H1 (cell line): Measurements from ENCODE around the gene FBXO7. TPM values are rescaled to one million over a fixed set of nuclear protein-coding genes. Genes with fewer than 3 reads are reported as not detected.

Experiments used
- CTCF ChIA-PET: fragments of 300-600 bp; sonication (Branson Sonifier 250); formaldehyde crosslinking; loops from one replicate; lab custom pipeline; 2021; ENCODE audit not compliant: partially characterized antibody; lab: Charles Lee
- POLR2A ChIA-PET: fragments of 300-600 bp; sonication (Branson Sonifier 250); formaldehyde crosslinking; loops from one replicate; lab custom pipeline; 2021; ENCODE audit warnings: inconsistent platforms; ENCODE audit not compliant: partially characterized antibody; lab: Charles Lee
- DNase-seq, 2 experiments: peaks; one replicate each; pipeline versions ENCODE4 v3.0.0 to v3.0.0-alpha.2; 2010 to 2022; ENCODE audit warnings: low spot score in 2 of 2, low read depth in 1 of 2, mixed read lengths in 1 of 2
- FAIRE-seq: peaks from 2 replicates; lab custom pipeline; 2011; peaks lifted over from hg19 to GRCh38; lab: Jason Lieb, UNC
- H2AFZ ChIP-seq: 2 replicates; pipeline ENCODE4 v1.8.1; 2012; ENCODE audit warnings: low read length, inconsistent platforms
- H2AK5ac ChIP-seq: 2 replicates; pipeline ENCODE4 v1.6.1; 2013; ENCODE audit warnings: low read depth, low read length
- H2BK120ac ChIP-seq: replicated peaks from 2 replicates; pipeline ENCODE3; 2013; ENCODE audit warnings: low read depth, low read length, inconsistent platforms
- H2BK12ac ChIP-seq: 2 replicates; pipeline ENCODE4 v1.6.1; 2013; ENCODE audit warnings: low read depth, low read length
- H2BK15ac ChIP-seq: 2 replicates; pipeline ENCODE4 v1.6.1; 2013; ENCODE audit warnings: low read length
- H2BK20ac ChIP-seq: 2 replicates; pipeline ENCODE4 v1.6.1; 2013; ENCODE audit warnings: low read length
- H2BK5ac ChIP-seq: 2 replicates; pipeline ENCODE4 v1.6.1; 2013; ENCODE audit warnings: low read depth, low read length
- H3K14ac ChIP-seq: 2 replicates; pipeline ENCODE4 v1.6.1; 2013; ENCODE audit warnings: inconsistent platforms; ENCODE audit not compliant: insufficient read length
- H3K18ac ChIP-seq: 2 replicates; pipeline ENCODE4 v1.6.1; 2013; ENCODE audit warnings: low read length; ENCODE audit errors: extremely low read depth
- H3K23ac ChIP-seq: 2 replicates; pipeline ENCODE4 v1.6.1; 2013; ENCODE audit warnings: inconsistent platforms; ENCODE audit not compliant: insufficient read length
- H3K23me2 ChIP-seq: 2 replicates; pipeline ENCODE4 v1.6.1; 2013; ENCODE audit warnings: low read depth, low read length
- H3K27ac ChIP-seq: 2 replicates; pipeline ENCODE4 v1.6.1; 2011; ENCODE audit warnings: low read depth, low read length, inconsistent platforms
- H3K27me3 ChIP-seq, 4 experiments: replicated peaks in 1 of 4; 1 replicate in 1 of 4; 2 replicates in 3 of 4; pipeline versions ENCODE4 v1.6.1 to v1.8.1; 2011 to 2013; ENCODE audit warnings: low read length in 3 of 4, mild to moderate bottlenecking in 3 of 4, inconsistent platforms in 2 of 4, mixed read lengths in 2 of 4, moderate library complexity in 1 of 4; ENCODE audit not compliant: control insufficient read depth in 3 of 4, insufficient read depth in 3 of 4; ENCODE audit errors: extremely low read depth in 1 of 4
- H3K36me3 ChIP-seq, 4 experiments: 2 replicates each; pipeline versions ENCODE4 v1.6.1 to v1.8.1; 2011 to 2013; ENCODE audit warnings: mild to moderate bottlenecking in 4 of 4, low read length in 3 of 4, moderate library complexity in 2 of 4, control low read depth in 1 of 4, inconsistent platforms in 1 of 4; ENCODE audit not compliant: insufficient read depth in 4 of 4, control insufficient read depth in 2 of 4
- H3K4ac ChIP-seq: replicated peaks from 2 replicates; pipeline ENCODE3; 2013; ENCODE audit warnings: low read length, low read depth, mixed read lengths, inconsistent platforms; ENCODE audit not compliant: insufficient read length
- H3K4me1 ChIP-seq, 4 experiments: replicated peaks in 1 of 4; 1 replicate in 1 of 4; 2 replicates in 3 of 4; pipeline versions ENCODE4 v1.6.1 to v1.8.1; 2011 to 2013; ENCODE audit warnings: low read length in 3 of 4, inconsistent platforms in 2 of 4, mixed read lengths in 1 of 4; ENCODE audit not compliant: insufficient read depth in 4 of 4, control insufficient read depth in 3 of 4
- H3K4me2 ChIP-seq, 2 experiments: 2 replicates each; pipeline versions ENCODE4 v1.6.1 to v1.8.1; 2011 to 2013; ENCODE audit warnings: low read depth in 2 of 2, low read length in 2 of 2, control low read depth in 1 of 2, inconsistent platforms in 1 of 2, mild to moderate bottlenecking in 1 of 2; ENCODE audit not compliant: insufficient read depth in 1 of 2
- H3K4me3 ChIP-seq, 4 experiments: fragments of 200-600, 300-600 bp in 1 of 4; sonication (generic), shearing (Covaris generic), sonication (Bioruptor Twin) in 1 of 4; 2 replicates each; pipeline versions ENCODE4 v1.5.1 to v1.8.1; 2011 to 2016; ENCODE audit warnings: low read length in 4 of 4, low read depth in 3 of 4, control low read depth in 2 of 4, inconsistent platforms in 2 of 4, mild to moderate bottlenecking in 2 of 4, mixed read lengths in 1 of 4, moderate library complexity in 1 of 4; ENCODE audit not compliant: insufficient read depth in 2 of 4; ENCODE audit errors: extremely low read depth in 1 of 4
- H3K56ac ChIP-seq: replicated peaks from 2 replicates; pipeline ENCODE3; 2013; ENCODE audit warnings: low read depth, mild to moderate bottlenecking, mixed read lengths, low read length, inconsistent platforms; ENCODE audit not compliant: insufficient read length
- H3K79me1 ChIP-seq: 2 replicates; pipeline ENCODE4 v1.6.1; 2013; ENCODE audit warnings: low read depth, low read length, control low read depth
- H3K79me2 ChIP-seq, 2 experiments: 2 replicates each; pipeline versions ENCODE4 v1.6.1 to v1.8.1; 2012 to 2013; ENCODE audit warnings: low read length in 2 of 2, mild to moderate bottlenecking in 2 of 2, inconsistent platforms in 1 of 2; ENCODE audit not compliant: insufficient read depth in 2 of 2, control insufficient read depth in 1 of 2
- H3K9ac ChIP-seq, 4 experiments: replicated peaks in 1 of 4; 1 replicate in 1 of 4; 2 replicates in 3 of 4; pipeline versions ENCODE4 v1.6.1 to v1.8.1; 2011 to 2013; ENCODE audit warnings: low read depth in 3 of 4, low read length in 3 of 4, control low read depth in 2 of 4, mild to moderate bottlenecking in 2 of 4, moderate library complexity in 2 of 4, inconsistent platforms in 1 of 4; ENCODE audit errors: extremely low read depth in 1 of 4
- H3K9me3 ChIP-seq, 2 experiments: 2 replicates each; pipeline versions ENCODE4 v1.6.1 to v1.8.1; 2012 to 2013; ENCODE audit warnings: mild to moderate bottlenecking in 2 of 2, moderate library complexity in 2 of 2, control low read depth in 1 of 2, inconsistent platforms in 1 of 2, low read depth in 1 of 2, low read length in 1 of 2, mixed read lengths in 1 of 2; ENCODE audit not compliant: insufficient read depth in 2 of 2
- H4K20me1 ChIP-seq, 2 experiments: replicated peaks in 1 of 2; 2 replicates each; pipeline versions ENCODE3 to v1.8.1; 2011 to 2013; ENCODE audit warnings: inconsistent platforms in 2 of 2, low read length in 2 of 2, mild to moderate bottlenecking in 1 of 2; ENCODE audit not compliant: insufficient read depth in 2 of 2, control insufficient read depth in 1 of 2
- H4K5ac ChIP-seq: 2 replicates; pipeline ENCODE4 v1.6.1; 2013; ENCODE audit warnings: low read length, low read depth, mixed read lengths, inconsistent platforms; ENCODE audit not compliant: insufficient read length
- H4K8ac ChIP-seq: 2 replicates; pipeline ENCODE4 v1.8.0; 2013; ENCODE audit warnings: mild to moderate bottlenecking, moderate library complexity, low read length, inconsistent platforms; ENCODE audit not compliant: insufficient read depth; ENCODE audit errors: extremely low read depth
- H4K91ac ChIP-seq: replicated peaks from 2 replicates; pipeline ENCODE3; 2013; ENCODE audit warnings: low read length, mixed read lengths, inconsistent platforms; ENCODE audit not compliant: insufficient read length
- KDM5A ChIP-seq: fragments of 200-600 bp; IDR thresholded peaks from 2 replicates; pipeline ENCODE4 v1.7.1; 2012; ENCODE audit warnings: mild to moderate bottlenecking, low read length, inconsistent platforms, mixed read lengths
- NANOG ChIP-seq: IDR thresholded peaks from 2 replicates; pipeline ENCODE4 v1.6.1; 2011; ENCODE audit warnings: low read length, low read depth, mild to moderate bottlenecking, inconsistent platforms; ENCODE audit not compliant: insufficient read depth, poor library complexity, severe bottlenecking
- NRF1 ChIP-seq: IDR thresholded peaks from 2 replicates; pipeline ENCODE4 v1.6.1; 2011; ENCODE audit warnings: mild to moderate bottlenecking, low read depth, low read length, improper control_type of control experiment
- RAD21 ChIP-seq, 2 experiments: IDR thresholded peaks in 1 of 2; conservative IDR thresholded peaks in 1 of 2; 2 replicates each; pipeline ENCODE4 v1.6.1; 2011; ENCODE audit warnings: low read depth in 2 of 2, low read length in 2 of 2, improper control_type of control experiment in 1 of 2, inconsistent platforms in 1 of 2, mild to moderate bottlenecking in 1 of 2, moderate library complexity in 1 of 2
- SP4 ChIP-seq: IDR thresholded peaks from 2 replicates; pipeline ENCODE4 v1.6.1; 2012; ENCODE audit warnings: low read length, inconsistent platforms
- TBP ChIP-seq: IDR thresholded peaks from 2 replicates; pipeline ENCODE4 v1.6.1; 2011; ENCODE audit warnings: low read depth, low read length, improper control_type of control experiment
- WGBS, 2 experiments: shearing (Covaris generic) in 1 of 2; methylation state at CpG; one replicate each; pipeline versions ENCODE4 v1.1.6 to v1.1.7; 2013 to 2015; ENCODE audit warnings: low lambda C conversion rate in 2 of 2, mixed read lengths in 2 of 2, inconsistent platforms in 1 of 2, low coverage in 1 of 2, missing lambda C conversion rate in 1 of 2; ENCODE audit not compliant: insufficient replicate concordance in 2 of 2, insufficient coverage in 1 of 2, insufficient read length in 1 of 2; ENCODE audit errors: extremely low coverage in 1 of 2, missing lambda C conversion rate in 1 of 2; 5-methylcytosine and 5-hydroxymethylcytosine counted together
- polyA plus RNA-seq, 7 experiments: library from polyadenylated mRNA; depleted of rRNA in 3 of 7; stranded (reverse) in 5 of 7; unstranded in 2 of 7; fragments of >200 nt in 5 of 7; fragments of 200-250 nt in 2 of 7; gene quantifications; 1 replicate in 5 of 7; 2 replicates in 1 of 7; 4 replicates in 1 of 7; pipeline versions ENCODE4 v1.2.1 to v1.2.3, GENCODE V29; 2011 to 2013; ENCODE audit warnings: missing spikeins in 2 of 7, mixed read lengths in 2 of 7
- total RNA-seq: library from RNA; stranded (reverse); fragmentation: NEBNext Ultra II Directional; extraction: Animal tissue kit (Norgen Biotek cat#: 25700); gene quantifications from 2 replicates; pipeline ENCODE4 v1.2.1, GENCODE V29; 2021
- TF ChIP-seq, protein P1 (sequence below): IDR thresholded peaks from 2 replicates; pipeline ENCODE4 v1.6.1; 2012; ENCODE audit warnings: low read length, inconsistent platforms
- TF ChIP-seq, protein P2 (sequence below): IDR thresholded peaks from 2 replicates; pipeline ENCODE4 v1.6.1; 2012; ENCODE audit warnings: inconsistent platforms

Gene FBXO7
- total and polyA plus RNA-seq, 2 of the 8 experiments (the other 6 are each of a cell fraction or from before 2014, with no cell fraction given): 62.7 to 76.1 TPM

DNA sequence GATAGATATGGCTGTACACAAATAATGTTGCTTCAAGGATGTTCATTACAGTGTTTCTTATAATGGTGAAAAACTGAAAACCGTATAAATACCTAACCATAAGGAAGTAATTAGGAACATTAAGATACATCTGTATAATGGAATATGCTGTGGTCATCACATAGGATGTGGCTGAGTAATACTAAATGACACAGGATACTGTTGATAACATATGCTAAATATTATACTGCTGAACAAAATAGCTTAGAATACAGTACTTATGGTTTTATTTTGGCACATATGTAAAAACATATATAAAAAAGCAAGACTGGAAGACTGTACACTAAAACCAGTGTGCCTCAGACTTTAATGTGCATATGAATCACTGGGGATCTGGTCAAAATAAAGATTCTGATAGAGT, 43.8 kb downstream of the FBXO7 start:
- Histone ChIP-seq H2BK20ac (no peak overlapping the region), H3K9ac (no peak overlapping the region), H3K4ac (no peak overlapping the region), H3K27ac (no peak overlapping the region), H3K23me2 (no peaks in the 10 kb centered on the region; the same call in 1 of the 2 replicates), H2BK15ac (no peak overlapping the region), H3K14ac (no peak overlapping the region), H4K8ac (no peak overlapping the region), H3K4me1 (no peaks in the 10 kb centered on the region), H4K91ac (no peak overlapping the region), H2BK12ac (no peak overlapping the region), H3K4me3 (no peak overlapping the region), H4K20me1 (no peaks in the 10 kb centered on the region), H2AK5ac (no peak overlapping the region), H2BK5ac (no peak overlapping the region), H3K4me2 (no peak overlapping the region), H3K79me1 (no peaks in the 10 kb centered on the region)
- WGBS, 2 experiments: 89% methylated on average over 1 of the region's 1 CpG; no CpG with 5 or more reads in 1 of the 2 experiments
- FAIRE-seq (no peak), DNase-seq (no peak)
- CTCF ChIA-PET: interaction anchor here (0.7 to 3.4 kb wide), 5 partner anchors 11 to 532 kb away, joined by 3 to 20 read pairs (median 3); partner anchors contain the start of gene SLC5A1
- no peak for TF ChIP-seq NANOG
- TF ChIP-seq RAD21 (IDR thresholded peaks at IDR 0.05 in 1 of 2, conservative IDR thresholded peaks at IDR 0.05 in 1 of 2; ENCODE audit: low read depth in 2 of 2, low read length in 2 of 2): no peak
- TF ChIP-seq, protein P1, sequence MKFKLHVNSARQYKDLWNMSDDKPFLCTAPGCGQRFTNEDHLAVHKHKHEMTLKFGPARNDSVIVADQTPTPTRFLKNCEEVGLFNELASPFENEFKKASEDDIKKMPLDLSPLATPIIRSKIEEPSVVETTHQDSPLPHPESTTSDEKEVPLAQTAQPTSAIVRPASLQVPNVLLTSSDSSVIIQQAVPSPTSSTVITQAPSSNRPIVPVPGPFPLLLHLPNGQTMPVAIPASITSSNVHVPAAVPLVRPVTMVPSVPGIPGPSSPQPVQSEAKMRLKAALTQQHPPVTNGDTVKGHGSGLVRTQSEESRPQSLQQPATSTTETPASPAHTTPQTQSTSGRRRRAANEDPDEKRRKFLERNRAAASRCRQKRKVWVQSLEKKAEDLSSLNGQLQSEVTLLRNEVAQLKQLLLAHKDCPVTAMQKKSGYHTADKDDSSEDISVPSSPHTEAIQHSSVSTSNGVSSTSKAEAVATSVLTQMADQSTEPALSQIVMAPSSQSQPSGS: no peak
- TF ChIP-seq TBP: no peak
- TF ChIP-seq NRF1: no peak
- TF ChIP-seq KDM5A: no peak
- TF ChIP-seq, protein P2, sequence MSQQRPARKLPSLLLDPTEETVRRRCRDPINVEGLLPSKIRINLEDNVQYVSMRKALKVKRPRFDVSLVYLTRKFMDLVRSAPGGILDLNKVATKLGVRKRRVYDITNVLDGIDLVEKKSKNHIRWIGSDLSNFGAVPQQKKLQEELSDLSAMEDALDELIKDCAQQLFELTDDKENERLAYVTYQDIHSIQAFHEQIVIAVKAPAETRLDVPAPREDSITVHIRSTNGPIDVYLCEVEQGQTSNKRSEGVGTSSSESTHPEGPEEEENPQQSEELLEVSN: no peak
- no peak for TF ChIP-seq SP4
- TF ChIP-seq, all 59 proteins: peak for 0
- Histone ChIP-seq H4K5ac (no peak overlapping the region), H3K23ac (no peak overlapping the region), H3K9me3 (peaks cover 0 to 6% of the 10 kb centered on the region in 2 experiments; a peak in 2 of 4 replicates), H3K79me2 (no peaks in the 10 kb centered on the region), H3K18ac (no peak overlapping the region), H2BK120ac (no peak overlapping the region), H3K27me3 (no peaks in the 10 kb centered on the region), H3K36me3 (peaks cover 5 to 21% (median 12%) of the 10 kb centered on the region in 4 experiments; a peak in 7 of 8 replicates), H2AFZ (no peak overlapping the region), H3K56ac (no peak overlapping the region)
- POLR2A ChIA-PET: interaction anchor here (0.8 kb wide), 1 partner anchor 10 kb away, joined by 3 read pairs; no protein-coding TSS in a partner anchor
